ENCODE results near the gene SOX21.

Gene SOX21

GRCh38 chr13:94708031-94708859, 4.1 kb downstream of the SOX21 start:
- DNase-seq: no peak

GRCh38 chr13:94707400-94708021, 4.8 kb downstream of the SOX21 start:
- no peak for DNase-seq

- no peak for DNase-seq
These were observed 5.4 kb downstream of the SOX21 start for GRCh38 chr13:94706843-94707399.

- no peak for DNase-seq
These were observed 6.1 kb downstream of the SOX21 start for GRCh38 chr13:94706101-94706842.

GRCh38 chr13:94705081-94706030, 7.0 kb downstream of the SOX21 start:
- no peak for DNase-seq

- DNase-seq: no peak
These were observed 7.8 kb downstream of the SOX21 start for GRCh38 chr13:94704377-94705080.

- DNase-seq: no peak
These were observed 8.5 kb downstream of the SOX21 start for GRCh38 chr13:94703721-94704314.

GRCh38 chr13:94703271-94703670, 9.1 kb downstream of the SOX21 start:
- DNase-seq: no peak

GRCh38 chr13:94702181-94703041, 9.9 kb downstream of the SOX21 start:
- no peak for DNase-seq

- no peak for DNase-seq
These were observed 10.8 kb downstream of the SOX21 start for GRCh38 chr13:94701313-94702180.

GRCh38 chr13:94700536-94700935, 11.8 kb downstream of the SOX21 start:
- no peak for DNase-seq

- no peak for DNase-seq
These were observed 12.3 kb downstream of the SOX21 start for GRCh38 chr13:94700051-94700535.

GRCh38 chr13:94696171-94696570, 16.2 kb downstream of the SOX21 start:
- no peak for DNase-seq

- no peak for DNase-seq
These were observed 20.3 kb downstream of the SOX21 start for GRCh38 chr13:94692030-94692429.

GRCh38 chr13:94683409-94683808, 28.9 kb downstream of the SOX21 start:
- DNase-seq: no peak

- DNase-seq: no peak
These were observed 30.1 kb downstream of the SOX21 start for GRCh38 chr13:94682229-94682628.

- no peak for DNase-seq
These were observed 32.7 kb downstream of the SOX21 start for GRCh38 chr13:94679614-94680013.

- no peak for DNase-seq
These were observed 33.5 kb downstream of the SOX21 start for GRCh38 chr13:94678845-94679244.

- no peak for DNase-seq
These were observed 34.5 kb downstream of the SOX21 start for GRCh38 chr13:94677799-94678198.

Measured in NCI-H1694 (cell line).